ENCODE measurements around the gene TTYH3.

Gene TTYH3

GRCh38 chr7:2622869-2623697 is 8.7 kb upstream of the TTYH3 start:
- DNase-seq (ENCODE audit: low spot score) = no peak
- in situ Hi-C loops (cut with MboI; ENCODE audit: low pct_unique_long_range_greater_than_20kb, low sequenced_read_pairs, unreplicated experiment) = no loop called here

GRCh38 chr7:2623698-2624014 is 8.1 kb upstream of the TTYH3 start:
- DNase-seq (ENCODE audit: low spot score) = no peak
- in situ Hi-C loops (cut with MboI; ENCODE audit: low pct_unique_long_range_greater_than_20kb, low sequenced_read_pairs, unreplicated experiment) = no loop called here
- no peak for TF ChIP-seq CTCF (IDR thresholded peaks at IDR 0.05; ENCODE audit: extremely low read depth, insufficient read depth, missing control alignments)

More at GRCh38 chr7:2622869-2623697, 8.7 kb upstream of the TTYH3 start:
- no peak for TF ChIP-seq CTCF (IDR thresholded peaks at IDR 0.05; ENCODE audit: extremely low read depth, insufficient read depth, missing control alignments)

GRCh38 chr7:2624293-2624886 is 7.4 kb upstream of the TTYH3 start:
- TF ChIP-seq CTCF (IDR thresholded peaks at IDR 0.05; ENCODE audit: extremely low read depth, insufficient read depth, missing control alignments) = no peak
- no peak for DNase-seq (ENCODE audit: low spot score)
- in situ Hi-C loops (cut with MboI; ENCODE audit: low pct_unique_long_range_greater_than_20kb, low sequenced_read_pairs, unreplicated experiment) = no loop called here

- no peak for DNase-seq (ENCODE audit: low spot score)
- TF ChIP-seq CTCF (IDR thresholded peaks at IDR 0.05; ENCODE audit: extremely low read depth, insufficient read depth, missing control alignments) = no peak
- in situ Hi-C loops (cut with MboI; ENCODE audit: low pct_unique_long_range_greater_than_20kb, low sequenced_read_pairs, unreplicated experiment) = no loop called here
These were observed 5.2 kb upstream of the TTYH3 start for GRCh38 chr7:2626498-2627117.

GRCh38 chr7:2627258-2628129 is 4.3 kb upstream of the TTYH3 start:
- TF ChIP-seq CTCF (IDR thresholded peaks at IDR 0.05; ENCODE audit: extremely low read depth, insufficient read depth, missing control alignments) = no peak
- no peak for DNase-seq (ENCODE audit: low spot score)
- in situ Hi-C loops (cut with MboI; ENCODE audit: low pct_unique_long_range_greater_than_20kb, low sequenced_read_pairs, unreplicated experiment) = no loop called here

- no peak for TF ChIP-seq CTCF (IDR thresholded peaks at IDR 0.05; ENCODE audit: extremely low read depth, insufficient read depth, missing control alignments)
- DNase-seq (ENCODE audit: low spot score) = no peak
- in situ Hi-C loops (cut with MboI; ENCODE audit: low pct_unique_long_range_greater_than_20kb, low sequenced_read_pairs, unreplicated experiment) = no loop called here
These were observed 3.7 kb upstream of the TTYH3 start for GRCh38 chr7:2628130-2628482.
